Stimulated activated CD4-positive, alpha-beta T cell treated with anti-CD3 and anti-CD28 coated beads, Interleukin-1b, Interleukin-23, amount 100 ng/mL, for 4 hours (primary cell): ENCODE data around the gene PNPLA8.
"Not testable (repeated sequence)": the region's sequence is repeated elsewhere in the genome, so short reads cannot be mapped to it uniquely, and the experiment has no call there.

Experiments used
- DNase-seq, 2 donors: peaks; one replicate each; pipeline ENCODE4 v3.0.0-alpha.2; 2020; ENCODE audit warnings: low read depth in 2 of 2

PNPLA8 gene

DNA sequence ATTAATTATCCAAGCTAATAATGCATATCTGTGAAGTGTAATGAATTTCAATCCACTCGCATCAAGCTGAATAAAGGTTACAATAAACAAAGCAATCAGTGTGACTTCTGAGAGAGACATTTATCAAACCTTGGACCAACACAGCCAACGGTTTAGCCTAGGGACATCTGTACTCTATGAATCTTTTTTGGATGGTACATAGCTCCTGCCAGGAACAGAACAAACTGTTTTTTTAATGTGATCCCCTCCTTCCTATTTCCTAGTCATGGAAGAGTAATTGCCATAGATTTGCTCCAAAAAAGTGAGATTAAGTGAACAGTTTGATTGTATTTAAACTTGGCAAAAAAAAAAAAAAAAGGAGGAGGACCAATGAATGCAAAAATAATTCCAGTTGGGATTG, 58.5 kb downstream of the PNPLA8 start:
- DNase-seq, result no peak

DNA sequence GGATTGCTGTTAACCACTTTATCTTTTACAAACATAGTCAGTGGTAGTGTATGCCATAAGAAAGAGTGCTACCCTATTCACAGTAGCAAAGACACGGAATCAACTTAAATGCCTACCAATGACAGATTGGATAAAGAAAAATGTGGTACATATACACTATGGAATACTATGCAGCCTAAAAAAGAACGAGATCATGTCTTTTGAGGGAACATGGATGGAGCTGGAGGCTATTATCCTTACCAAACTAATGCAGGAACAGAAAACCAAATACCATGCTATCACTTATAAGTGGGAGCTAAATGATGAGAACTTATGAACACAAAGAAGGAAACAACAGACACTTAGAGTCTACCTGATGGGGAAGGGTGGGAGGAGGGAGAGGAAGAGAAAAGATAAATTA, 59.6 kb downstream of the PNPLA8 start:
- DNase-seq, result not testable (repeated sequence)

DNA sequence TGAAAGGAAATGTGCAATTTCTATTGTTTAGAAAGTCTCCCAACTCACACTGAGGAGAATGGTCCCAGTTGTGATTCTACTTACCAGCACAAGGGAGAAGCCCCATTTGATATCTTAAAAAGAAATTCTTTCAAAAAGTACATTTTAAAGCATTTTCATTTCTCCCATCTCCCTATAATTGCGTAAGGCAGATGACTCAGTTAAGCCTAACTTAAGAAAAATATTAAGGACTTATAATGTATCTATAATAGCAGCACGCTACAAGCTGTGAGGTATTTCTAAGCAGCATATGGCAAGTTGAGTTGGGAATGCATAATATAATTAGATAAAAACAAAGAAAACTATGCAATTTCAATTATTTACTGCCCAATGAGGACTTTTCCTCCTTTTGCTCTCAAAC, 61.2 kb downstream of the PNPLA8 start:
- DNase-seq, result no peak

DNA sequence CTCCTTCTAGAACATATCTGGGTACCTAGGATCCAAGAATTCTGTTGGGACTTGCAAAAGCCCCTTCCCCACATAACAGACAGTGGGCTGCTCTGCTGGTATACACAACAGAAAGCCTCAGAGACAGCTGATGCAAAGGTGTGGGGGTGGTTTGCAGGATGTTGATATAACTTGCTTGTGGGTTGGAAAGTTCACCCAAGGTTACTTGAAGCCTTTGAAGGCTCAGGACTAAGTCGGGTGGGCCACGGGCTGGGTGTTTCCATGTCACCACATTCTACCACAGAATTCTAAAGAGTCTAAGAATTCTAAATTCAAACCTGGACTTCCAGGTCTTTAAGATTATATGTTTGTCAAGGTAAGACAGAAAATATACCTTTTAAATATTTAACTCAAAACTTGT, 62.3 kb downstream of the PNPLA8 start:
- DNase-seq, result no peak

DNA sequence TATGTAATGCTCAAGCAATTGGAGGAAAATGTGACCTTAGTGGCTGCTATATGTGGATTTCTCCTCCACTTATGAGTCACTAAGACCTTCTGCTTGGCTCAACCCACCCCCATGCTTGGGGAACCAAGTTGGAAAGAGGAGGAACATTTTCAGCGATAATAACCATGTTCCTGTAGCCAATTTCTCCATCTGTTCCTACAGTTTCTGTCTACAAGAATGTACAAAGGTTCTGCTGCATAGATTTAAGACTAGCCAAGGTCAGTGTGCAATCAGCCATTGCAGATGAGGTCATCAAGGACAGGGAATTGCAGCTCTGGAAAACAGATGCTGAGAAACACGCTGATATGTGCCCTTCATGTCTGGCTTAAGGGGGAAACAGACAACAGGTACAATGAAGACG, 64.1 kb downstream of the PNPLA8 start:
- no peak for DNase-seq

DNA sequence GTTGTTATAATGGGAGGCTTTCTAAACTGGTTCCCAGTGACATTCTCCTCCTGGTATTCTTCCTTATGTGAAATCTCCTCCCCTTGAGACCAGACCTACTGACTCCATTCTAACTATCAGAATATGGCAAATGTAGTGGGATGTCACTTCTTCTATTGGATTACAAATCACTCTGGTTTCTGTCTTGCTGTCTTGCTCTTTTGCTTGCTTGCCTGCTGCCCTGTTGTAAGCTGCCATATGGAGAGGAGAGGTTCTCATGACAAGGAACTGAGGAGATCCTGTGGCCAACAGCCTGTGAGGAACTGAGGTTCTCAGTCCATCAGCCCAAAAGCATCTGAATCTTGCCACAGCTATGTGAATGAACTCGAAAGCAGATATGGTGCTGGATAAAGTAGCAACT, 65.0 kb downstream of the PNPLA8 start:
- no peak for DNase-seq

DNA sequence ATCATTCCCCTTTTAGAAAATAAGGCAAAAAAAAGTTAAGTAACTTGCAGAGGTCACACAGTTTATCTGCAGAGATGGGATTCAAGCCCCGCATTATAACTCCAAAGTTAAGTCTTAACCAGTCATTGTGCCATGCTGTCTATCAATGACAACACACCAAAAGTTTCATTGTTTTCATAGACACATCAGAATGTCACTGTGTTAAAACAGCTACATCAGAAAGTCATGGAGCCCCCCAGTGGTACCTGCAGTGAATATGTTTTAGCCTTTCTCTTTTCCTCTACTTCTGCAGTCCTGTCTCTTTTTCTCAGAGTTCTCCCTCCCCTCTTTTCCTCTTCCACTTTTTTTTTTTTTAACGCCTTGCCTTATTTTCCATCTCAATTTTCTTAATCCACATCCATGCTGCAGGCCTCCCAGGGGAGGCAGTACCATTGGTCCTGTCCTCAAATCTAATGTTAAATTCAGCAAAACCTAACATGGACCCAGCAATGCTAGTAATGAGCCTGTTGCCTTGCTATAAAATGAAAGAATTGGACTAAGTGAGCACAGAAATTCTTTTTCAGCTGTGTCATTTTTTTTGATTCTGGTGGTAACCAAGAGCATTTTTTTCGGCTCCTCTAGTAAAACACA, 65.9 kb downstream of the PNPLA8 start:
- no peak for DNase-seq

DNA sequence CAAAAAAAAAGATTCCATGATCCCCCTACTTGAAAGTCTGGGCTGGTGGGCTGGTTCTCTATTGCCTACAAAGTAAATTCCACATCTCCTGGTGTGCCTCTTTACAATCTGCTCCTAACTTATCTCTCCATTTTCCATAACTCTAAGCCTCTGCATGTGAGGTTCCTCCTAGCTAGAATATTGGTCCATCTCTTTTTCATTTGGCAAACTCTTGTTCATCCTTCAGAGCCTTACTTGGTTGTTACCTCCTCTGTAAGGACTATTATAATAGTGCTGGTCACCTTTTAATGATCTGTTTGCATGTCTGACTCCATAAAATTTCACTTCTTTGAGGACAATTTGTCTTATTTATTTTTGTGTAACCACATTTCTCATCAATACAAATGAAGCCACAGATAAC, 68.1 kb downstream of the PNPLA8 start:
- DNase-seq, result no peak

DNA sequence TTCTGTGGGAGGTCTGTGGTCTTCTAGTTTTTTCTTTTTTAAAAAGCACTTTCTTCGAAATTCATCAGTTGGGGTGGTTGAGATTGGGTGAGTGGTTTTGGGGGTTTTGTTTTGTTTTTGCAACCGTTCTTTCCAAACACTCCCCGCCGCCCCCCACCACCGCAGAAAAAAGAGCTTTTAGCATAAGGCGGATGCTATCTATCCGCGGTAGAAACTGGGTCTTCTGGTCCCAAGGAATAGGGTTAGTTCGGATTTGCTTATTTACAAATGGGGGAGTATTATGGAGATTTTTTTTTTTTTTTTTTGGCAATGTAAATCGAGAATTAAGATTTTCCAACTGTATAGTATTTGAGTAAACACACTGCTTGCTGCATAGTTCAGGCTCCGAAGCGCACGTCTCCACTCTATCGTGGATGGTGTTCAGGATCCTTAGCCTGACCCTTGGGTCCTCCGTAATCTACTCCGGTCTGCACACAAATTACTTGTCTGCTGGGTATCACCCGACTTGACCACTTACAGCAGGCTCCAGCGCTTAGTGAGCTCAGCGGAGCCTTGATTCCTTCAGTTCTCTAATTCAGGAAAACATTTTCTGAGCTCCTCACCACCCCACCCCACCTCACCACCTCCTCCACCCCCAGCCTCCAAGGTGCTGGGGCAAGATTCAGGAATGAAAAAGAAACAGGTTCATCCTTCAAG, 68.9 kb downstream of the PNPLA8 start:
- DNase-seq, result no peak

DNA sequence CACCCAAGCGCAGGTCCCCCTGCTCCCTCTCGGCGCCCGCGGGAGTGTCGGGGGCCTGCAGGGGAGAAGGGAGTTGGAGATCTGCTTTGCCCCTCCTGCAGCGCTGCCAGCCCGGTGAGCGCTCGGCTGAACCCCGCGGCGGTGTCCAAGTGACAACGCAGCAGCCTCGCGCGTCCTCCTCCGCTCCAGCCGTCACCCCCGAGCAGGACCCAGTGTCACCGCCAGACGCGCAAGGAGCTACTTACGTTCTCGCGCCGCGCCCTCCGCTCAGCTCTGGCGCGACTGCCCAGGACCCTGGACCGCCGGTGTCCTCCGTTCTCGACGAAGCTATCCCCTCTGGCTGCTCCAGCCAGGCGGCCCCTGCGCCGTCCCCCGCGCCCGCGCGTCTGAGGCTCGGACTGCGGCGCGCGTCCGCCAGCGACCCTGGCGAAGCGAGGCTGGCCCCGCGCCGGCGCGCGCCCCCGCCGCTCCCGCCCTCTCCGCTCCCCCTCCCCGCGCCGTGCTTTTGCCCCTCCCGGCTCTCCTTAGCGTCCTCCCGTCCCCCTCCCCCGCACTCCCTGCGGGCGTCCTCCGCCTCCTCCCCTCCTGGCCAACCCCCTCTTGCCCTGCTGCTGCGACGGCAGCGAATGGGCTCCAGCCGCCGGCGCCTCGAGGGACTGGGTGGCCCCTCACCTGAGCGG, 69.8 kb downstream of the PNPLA8 start, which contains the start of gene NRCAM:
Gene NRCAM, minus strand, starts transcription at position 439 of the 680 bp plus-strand sequence. CDS start 216,372 bp downstream, outside the sequence.
- DNase-seq, result peak in 1 of 2 donors; percentile 10

DNA sequence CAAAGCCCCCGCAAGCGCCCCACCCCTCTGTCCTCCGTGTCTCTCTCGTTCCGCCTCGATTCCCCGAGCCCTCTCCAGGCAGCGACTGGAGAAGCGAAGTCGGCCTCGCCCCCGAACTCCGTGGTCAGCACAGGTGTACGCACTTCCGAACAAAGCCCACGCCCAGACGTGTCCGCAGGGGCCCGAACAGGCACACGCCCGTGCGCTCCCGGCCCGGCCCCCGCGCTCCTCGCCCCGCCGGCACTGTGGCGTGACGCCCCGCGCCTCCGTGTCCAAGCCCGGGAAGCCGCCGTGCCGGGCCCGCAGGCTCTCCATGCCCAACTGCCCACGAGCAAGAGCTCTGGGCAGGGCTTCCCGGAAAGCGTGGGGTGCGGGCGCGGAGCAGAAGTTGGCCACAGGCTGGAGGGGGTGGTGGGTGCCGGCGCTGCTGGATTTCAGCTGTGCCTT, 70.4 kb downstream of the PNPLA8 start:
- DNase-seq, result no peak

DNA sequence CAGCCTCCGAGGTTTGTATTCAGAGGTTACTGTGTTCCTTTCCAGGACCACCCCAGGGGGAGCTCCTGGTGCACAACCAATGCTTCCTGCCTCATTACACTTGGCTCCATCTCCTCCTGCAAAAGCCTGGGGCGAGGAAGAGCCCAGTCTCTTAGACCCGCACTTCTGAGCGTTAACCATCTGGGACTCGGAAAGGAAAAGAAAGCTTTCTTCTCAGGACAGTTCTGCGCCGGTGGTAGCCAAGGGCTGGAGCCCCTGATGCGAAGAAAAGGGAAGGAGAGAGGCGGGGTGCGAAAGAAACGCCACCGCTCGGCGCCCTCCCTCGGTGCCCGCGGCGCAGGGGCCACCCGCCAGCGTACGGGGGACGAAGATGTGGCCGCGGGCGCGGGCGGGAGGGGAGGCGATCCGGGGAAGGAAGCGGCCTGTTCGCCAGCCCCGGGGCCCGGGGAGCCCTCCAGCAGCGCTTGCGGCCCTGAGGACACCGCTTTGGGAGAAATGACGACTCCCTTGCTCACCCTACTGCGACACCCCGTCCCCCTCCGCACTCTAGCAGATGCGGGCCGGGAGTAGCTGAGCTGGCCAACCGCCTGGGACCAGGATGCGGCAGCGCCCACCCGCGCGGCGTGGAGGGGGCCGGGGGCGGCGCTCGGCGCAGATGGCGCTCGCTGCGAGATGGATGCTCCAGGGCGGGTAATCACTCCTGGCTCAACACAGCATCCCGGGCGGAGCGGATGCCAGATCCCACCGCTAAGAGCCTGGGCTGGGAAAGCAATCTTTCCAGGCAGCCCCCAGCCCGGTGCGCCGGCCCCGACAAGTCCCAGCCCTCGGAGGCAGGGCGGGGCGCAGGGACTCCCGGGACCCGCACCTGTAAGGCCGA, 71.0 kb downstream of the PNPLA8 start:
- DNase-seq, result peak in 1 of 2 donors; percentile 6

DNA sequence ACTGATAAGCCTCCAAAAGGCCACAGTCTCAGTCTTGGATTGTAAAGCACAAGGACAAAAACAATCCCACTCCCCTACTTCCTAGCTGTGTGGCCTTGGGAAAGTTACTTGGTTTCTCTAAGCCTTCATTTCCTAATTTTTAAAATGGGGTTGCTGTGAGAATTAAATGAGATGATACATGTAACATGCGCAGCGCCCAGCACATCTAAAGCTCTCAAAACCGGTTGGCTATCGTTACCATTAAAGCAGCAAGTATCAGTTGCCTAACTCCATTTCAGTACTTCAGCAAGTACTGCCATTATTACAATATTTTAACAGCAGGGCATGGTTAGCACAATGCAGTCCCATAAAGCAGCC, 71.6 kb downstream of the PNPLA8 start:
- DNase-seq, result no peak

DNA sequence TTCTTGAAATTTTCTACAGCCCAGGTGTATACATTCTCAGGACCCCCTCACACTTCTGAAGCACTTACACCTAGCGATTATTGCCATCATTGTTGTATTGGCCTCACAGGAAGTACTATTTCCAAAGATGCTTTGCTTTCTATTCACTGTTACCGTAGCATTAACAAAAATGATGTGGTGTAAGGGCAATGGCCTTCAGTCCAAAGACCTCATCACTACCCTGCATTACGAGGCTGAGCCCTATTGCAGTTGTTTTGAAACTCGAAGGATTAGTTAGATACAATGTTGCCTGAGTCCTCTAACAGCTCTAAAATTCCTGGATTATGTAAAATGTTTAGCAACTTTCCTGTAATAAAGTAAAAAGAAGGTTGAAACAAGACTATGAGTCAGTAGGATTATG, 72.6 kb downstream of the PNPLA8 start:
- DNase-seq, result no peak

DNA sequence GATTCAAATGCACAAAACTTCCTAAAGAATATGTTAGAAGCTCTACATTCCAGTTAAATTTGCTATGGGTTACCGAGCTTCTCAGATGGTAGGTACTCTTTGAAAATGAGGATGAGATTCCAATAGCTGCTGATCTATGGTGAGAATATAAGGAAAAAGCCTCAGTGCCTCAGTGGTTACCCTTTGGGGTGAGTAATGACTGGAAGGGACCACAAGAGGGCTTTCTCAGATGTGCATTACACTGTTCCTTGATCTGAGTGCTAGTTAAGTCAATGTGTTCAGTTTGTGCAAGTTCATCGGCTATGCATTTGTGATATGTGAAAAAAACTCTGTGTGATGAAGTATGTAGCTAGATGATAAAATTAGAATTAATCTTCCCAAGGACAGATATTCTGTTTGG, 73.2 kb downstream of the PNPLA8 start:
- DNase-seq, result no peak

DNA sequence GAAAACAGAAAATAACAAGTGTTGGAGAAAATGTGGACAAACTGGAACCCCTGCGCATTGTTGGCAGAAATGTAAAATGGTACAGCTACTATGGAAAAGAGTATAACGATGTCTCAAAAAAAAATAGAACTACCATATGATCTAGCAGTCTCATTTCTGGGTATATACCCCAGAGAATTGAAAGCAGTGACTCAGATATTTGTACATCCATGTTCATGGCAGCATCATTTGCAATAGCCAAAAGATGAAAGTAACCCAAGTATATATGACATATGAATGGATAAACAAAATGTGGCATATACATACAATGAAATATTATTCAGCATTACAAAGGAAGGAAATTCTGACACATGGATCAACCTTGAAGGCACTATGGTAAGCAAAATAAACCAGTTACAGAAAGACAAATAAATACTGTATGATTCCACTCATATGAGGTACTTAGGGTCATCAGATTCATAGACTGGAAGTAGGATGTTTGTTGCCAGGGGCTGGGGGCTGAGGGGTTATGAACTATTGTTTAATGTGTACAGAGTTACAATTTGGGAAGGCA, 74.6 kb downstream of the PNPLA8 start:
- DNase-seq, result no peak

DNA sequence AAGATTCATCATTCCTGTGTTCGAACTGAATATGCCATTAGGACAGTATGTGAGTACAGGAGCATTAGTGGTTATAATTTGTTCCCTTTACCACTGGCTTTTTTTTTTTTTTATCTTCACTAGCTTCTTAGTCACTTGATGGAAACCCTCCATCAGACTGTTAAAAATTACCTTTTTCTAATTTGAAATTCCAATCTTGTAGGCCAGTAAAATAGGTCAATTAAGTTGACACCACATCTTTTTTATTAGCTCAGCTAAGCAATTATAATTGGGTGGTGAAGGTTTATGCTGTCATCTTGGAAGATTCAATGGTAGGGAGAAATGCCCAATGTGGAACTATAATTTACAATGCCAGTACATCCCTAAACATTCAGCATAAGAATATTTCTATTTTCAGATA, 75.8 kb downstream of the PNPLA8 start:
- no peak for DNase-seq

DNA sequence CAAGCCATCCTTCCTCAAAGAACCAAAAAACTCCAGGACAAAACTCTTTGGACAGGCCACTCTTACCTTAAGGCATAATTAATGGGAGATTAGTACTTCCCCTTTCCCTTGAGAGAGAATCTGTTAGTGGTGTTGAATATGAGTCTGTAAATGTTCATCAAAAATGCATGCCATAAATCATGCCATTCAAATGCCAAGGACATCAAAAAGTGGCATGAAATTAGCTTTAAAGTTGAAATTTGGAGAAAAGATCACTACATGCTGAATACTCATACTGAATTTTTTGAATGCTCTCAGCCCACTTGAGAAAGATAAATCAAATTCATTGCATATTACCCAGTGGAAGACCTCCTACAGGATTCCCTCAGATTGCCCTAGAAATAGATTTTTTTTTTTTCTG, 76.4 kb downstream of the PNPLA8 start:
- no peak for DNase-seq

DNA sequence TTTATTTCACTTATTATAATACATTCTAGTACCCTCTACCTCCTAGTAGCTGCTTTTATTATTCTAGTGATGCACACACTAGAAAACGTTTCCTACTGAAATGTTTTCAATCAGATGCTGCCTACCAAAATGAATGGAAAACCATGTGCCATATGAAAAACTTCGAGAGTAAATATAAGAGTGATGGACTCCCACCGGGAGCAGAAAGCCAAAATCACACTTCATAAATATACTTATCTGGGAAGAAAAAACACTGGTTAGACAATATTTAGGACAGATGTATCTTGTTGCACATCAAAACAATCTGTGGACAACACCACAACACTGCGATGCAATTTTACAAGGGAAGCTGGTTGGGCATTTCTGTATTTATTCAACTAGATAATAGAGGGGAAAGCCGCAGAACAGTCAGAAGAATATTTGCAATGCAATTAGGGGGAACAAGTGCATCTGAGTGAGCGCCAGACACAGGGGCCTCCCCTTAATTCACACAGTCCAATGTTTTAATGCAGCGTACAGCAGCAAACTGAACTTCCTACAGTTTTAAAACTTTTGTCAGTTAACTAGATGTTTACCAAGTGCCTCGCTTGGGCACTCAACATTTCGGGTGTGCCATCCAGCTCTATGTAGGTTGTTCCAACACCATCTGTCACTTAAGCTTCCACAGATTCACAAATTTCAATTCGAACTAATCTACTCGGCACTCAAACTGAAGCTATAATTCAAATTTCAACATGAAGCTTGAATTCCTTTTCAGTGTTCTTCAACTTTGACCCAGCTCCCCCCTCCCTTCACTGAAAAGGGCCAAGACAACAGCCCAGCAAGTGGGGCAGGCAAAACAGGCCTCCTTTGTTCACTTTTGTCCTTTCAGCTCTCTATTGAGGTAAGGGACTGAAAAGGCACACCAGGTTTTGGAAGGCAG, 77.1 kb downstream of the PNPLA8 start:
- DNase-seq, result no peak

DNA sequence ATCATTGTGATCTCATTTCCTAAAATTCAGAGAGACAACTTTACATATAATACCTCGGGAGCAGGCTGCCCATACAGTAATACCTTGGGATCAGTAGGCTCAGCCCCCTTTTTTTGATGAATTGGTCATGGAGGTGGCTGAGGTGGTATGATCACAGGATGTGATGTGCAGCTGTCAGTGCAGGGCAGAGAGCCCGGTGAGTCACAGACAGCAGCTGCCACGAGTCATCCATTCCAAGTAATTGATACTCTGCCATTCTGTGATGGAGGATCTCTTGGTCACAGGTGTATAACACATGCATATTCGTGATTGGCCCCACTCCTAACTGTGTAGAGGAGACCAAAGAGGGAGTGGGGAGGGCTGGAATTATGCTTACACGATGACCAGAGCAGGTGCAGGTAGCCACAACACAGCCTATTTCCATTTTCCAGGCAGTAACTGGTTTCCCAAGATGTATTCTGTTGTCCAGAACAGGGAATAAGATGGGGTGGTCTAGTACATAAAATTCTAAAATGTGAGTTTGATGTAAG, 83.8 kb downstream of the PNPLA8 start:
- peak in 1 of 2 donors; percentile 4 for DNase-seq
